Adrenal gland (tissue), 12 donors: ENCODE data around the gene TUT4. TPM values are rescaled to one million over a fixed set of nuclear protein-coding genes. Genes with fewer than 3 reads are reported as not detected.

Source experiments
- DNase-seq, 7 donors: peaks; one replicate each; pipeline ENCODE4 v3.0.0-alpha.2; 2019 to 2020
- H3K27ac ChIP-seq, 5 donors: fragments of 200-600 bp; sonication (generic) in 4 of 5; 1 replicate in 3 of 5; 2 replicates in 2 of 5; pipeline versions ENCODE4 v1.5.1 to v1.8.0; 2016 to 2020; ENCODE audit warnings: mild to moderate bottlenecking in 1 of 5
- H3K27me3 ChIP-seq: fragments of 200-600 bp; 2 replicates; pipeline ENCODE4 v1.8.0; 2021
- H3K36me3 ChIP-seq, 2 donors: fragments of 200-600 bp; replicated peaks in 1 of 2; 1 replicate in 1 of 2; 2 replicates in 1 of 2; pipeline versions ENCODE4 v1.5.1 to v1.8.0; 2018 to 2022
- H3K4me1 ChIP-seq, 2 donors: fragments of 200-600 bp; replicated peaks in 1 of 2; 1 replicate in 1 of 2; 2 replicates in 1 of 2; pipeline versions ENCODE4 v1.5.1 to v1.8.0; 2018 to 2021
- H3K4me3 ChIP-seq, 4 donors: fragments of 200-600 bp; sonication (generic) in 3 of 4; one replicate each; pipeline ENCODE4 v1.5.1; 2016 to 2018
- H3K9me3 ChIP-seq, 3 donors: fragments of 200-600 bp; sonication (generic) in 1 of 3; replicated peaks in 1 of 3; 1 replicate in 2 of 3; 2 replicates in 1 of 3; pipeline versions ENCODE4 v1.5.1 to v1.8.0; 2016 to 2021
- POLR2A ChIP-seq, 2 donors: fragments of 450-650 bp; IDR thresholded peaks; one replicate each; pipeline ENCODE4 v1.6.1; 2017; ENCODE audit warnings: antibody characterized with exemption in 2 of 2, mild to moderate bottlenecking in 2 of 2, moderate library complexity in 1 of 2
- WGBS, 4 donors: extraction: QIAGEN DNeasy Blood & Tissue Kit in 2 of 4; methylation state at CpG; one replicate each; pipeline versions ENCODE4 v1.1.5 to v1.1.7; 2013 to 2017; 5-methylcytosine and 5-hydroxymethylcytosine counted together
- intact Hi-C, 2 donors: fragments of 100-400 bp; cut with DNase I; formaldehyde crosslinking; loops; one replicate each; pipeline versions ENCODE4 v1.14.1 to v1.15.0; 2022 to 2023
- polyA plus RNA-seq, 3 donors: library from polyadenylated mRNA; stranded (reverse); fragments of 200-250 nt in 2 of 3; fragments of 350-450 nt in 1 of 3; fragmentation: Illumina TruSeq in 1 of 3; extraction: RNeasy Lipid Tissue Mini Kit (QIAGEN cat#74804) in 1 of 3; gene quantifications; one replicate each; pipeline ENCODE4 v1.2.3, GENCODE V29; 2013 to 2014
- total RNA-seq, 9 donors: library from RNA; depleted of rRNA in 4 of 9; stranded (reverse); fragments of >200 nt in 4 of 9; fragments of 120-200 nt in 1 of 9; fragmentation: NEBNext Ultra II Directional in 1 of 9; extraction: Animal tissue kit (Norgen Biotek cat#: 25700) in 1 of 9; gene quantifications; one replicate each; pipeline versions ENCODE4 v1.1.0 to v1.2.4, GENCODE V29; 2013 to 2023
- TF ChIP-seq, protein P1 (sequence below), 6 experiments: fragments of 450-650 bp in 4 of 6; fragments of 200-600 bp in 2 of 6; sonication (generic) in 1 of 6; IDR thresholded peaks; 1 replicate in 5 of 6; 2 replicates in 1 of 6; pipeline versions ENCODE4 v1.5.1 to v1.8.0; 2016 to 2021; ENCODE audit warnings: antibody characterized with exemption in 6 of 6, mild to moderate bottlenecking in 2 of 6, moderate library complexity in 1 of 6
- donor health status: healthy with polysubstance abuse.
- donor health status: Bipolar disorder and iron deficiency.
- donor health status: DM: yes; HTN: yes; CAD: no.
- donor health status: DM: no; HTN: no; CAD: no.
- donor health status: DM: no; HTN: no; CAD: no.
- donor health status: DM: yes; HTN: yes; CAD: no.

The TUT4 gene
- total and polyA plus RNA-seq, 12 donors = 29.7 to 80.9 (median 66.1) TPM

DNA sequence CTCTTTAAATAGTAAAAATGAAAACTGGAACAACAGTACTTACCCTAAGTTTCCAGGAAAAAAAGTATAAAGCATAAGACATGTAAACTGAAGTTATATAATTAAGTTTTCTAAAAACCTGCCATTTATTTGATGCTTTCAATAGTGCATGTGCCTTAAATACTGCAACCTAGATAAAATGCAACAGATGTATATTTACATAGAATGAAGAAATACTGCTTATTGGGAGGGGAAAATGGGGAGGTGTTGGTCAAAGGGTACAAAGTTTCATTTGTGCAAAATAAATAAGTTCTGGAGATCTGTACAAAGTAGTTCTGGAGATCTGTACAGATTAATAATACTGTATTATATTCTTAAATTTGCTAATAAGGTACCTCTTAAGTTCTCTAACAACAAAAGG, 79.9 kb downstream of the TUT4 start:
- Histone ChIP-seq H3K4me3 (no peak overlapping the region), H3K27me3 (no peaks in the 10 kb centered on the region), H3K27ac (no peak overlapping the region), H3K36me3 (peaks cover 0 to 9% of the 10 kb centered on the region in 2 donors), H3K4me1 (no peaks in the 10 kb centered on the region), H3K9me3 (no peaks in the 10 kb centered on the region)
- DNase-seq = no peak
- intact Hi-C loops = no loop called here
- TF ChIP-seq, protein P1, sequence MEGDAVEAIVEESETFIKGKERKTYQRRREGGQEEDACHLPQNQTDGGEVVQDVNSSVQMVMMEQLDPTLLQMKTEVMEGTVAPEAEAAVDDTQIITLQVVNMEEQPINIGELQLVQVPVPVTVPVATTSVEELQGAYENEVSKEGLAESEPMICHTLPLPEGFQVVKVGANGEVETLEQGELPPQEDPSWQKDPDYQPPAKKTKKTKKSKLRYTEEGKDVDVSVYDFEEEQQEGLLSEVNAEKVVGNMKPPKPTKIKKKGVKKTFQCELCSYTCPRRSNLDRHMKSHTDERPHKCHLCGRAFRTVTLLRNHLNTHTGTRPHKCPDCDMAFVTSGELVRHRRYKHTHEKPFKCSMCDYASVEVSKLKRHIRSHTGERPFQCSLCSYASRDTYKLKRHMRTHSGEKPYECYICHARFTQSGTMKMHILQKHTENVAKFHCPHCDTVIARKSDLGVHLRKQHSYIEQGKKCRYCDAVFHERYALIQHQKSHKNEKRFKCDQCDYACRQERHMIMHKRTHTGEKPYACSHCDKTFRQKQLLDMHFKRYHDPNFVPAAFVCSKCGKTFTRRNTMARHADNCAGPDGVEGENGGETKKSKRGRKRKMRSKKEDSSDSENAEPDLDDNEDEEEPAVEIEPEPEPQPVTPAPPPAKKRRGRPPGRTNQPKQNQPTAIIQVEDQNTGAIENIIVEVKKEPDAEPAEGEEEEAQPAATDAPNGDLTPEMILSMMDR (IDR thresholded peaks at IDR 0.05) = no peak
- no peak for TF ChIP-seq POLR2A (IDR thresholded peaks at IDR 0.05)

DNA sequence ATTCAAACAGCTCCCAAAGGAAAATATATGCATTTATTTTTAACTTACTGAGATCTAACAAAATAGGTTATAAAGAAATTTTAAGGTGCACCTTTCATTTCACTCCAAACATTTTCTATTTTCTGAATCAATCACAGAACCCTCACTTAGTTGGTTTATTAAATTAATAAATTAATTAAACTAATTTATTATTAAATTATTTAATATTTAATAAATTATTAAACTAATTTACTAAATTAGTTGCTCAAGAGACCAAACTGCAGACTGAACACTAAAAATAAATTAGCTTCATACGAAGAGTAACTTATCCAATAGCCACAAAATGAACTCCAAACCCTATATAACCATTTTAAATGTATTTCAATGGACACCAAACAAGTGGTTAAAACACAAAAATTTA, 80.5 kb downstream of the TUT4 start:
- no peak overlapping the region for H3K27ac ChIP-seq
- peaks cover 0 to 6% of the 10 kb centered on the region in 2 donors for H3K36me3 ChIP-seq
- H3K27me3 ChIP-seq = no peaks in the 10 kb centered on the region
- TF ChIP-seq, protein P1 (IDR thresholded peaks at IDR 0.05) = no peak
- no peak for TF ChIP-seq POLR2A (IDR thresholded peaks at IDR 0.05)
- no peaks in the 10 kb centered on the region for H3K9me3 ChIP-seq
- no peak for DNase-seq
- WGBS, 4 donors = 88 to 95% (median 93%) methylated on average over 1 of the region's 1 CpG
- H3K4me3 ChIP-seq = no peak overlapping the region
- intact Hi-C loops = no loop called here
- H3K4me1 ChIP-seq = no peaks in the 10 kb centered on the region

DNA sequence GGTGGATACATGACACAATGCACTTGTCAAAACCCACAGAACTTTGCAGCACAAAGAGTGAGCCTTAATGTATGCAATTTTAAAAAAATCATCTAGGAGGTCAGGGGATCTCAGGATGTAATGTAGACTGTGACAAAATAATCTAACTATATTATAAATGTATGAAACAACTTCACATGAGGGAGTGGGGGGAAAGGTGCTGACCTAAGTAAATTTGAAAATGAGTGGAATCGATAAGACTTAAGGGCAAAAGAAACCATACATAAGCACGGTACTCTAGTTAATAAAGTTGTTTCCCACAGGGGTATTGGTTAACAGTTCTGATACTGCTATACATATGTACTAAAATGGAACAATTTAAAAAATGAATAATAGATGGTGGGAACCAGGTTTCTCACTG, 83.8 kb downstream of the TUT4 start:
- Histone ChIP-seq H3K36me3 (peaks cover 0 to 3% of the 10 kb centered on the region in 2 donors), H3K4me1 (peaks cover 0 to 9% of the 10 kb centered on the region in 2 donors), H3K9me3 (no peaks in the 10 kb centered on the region), H3K27ac (no peak overlapping the region), H3K27me3 (no peaks in the 10 kb centered on the region), H3K4me3 (no peak overlapping the region)
- TF ChIP-seq, protein P1 (IDR thresholded peaks at IDR 0.05) = no peak
- TF ChIP-seq POLR2A (IDR thresholded peaks at IDR 0.05) = no peak
- intact Hi-C loops = no loop called here
- DNase-seq = no peak
- WGBS, 4 donors = 92 to 100% (median 98%) methylated on average over 2 of the region's 2 CpGs

DNA sequence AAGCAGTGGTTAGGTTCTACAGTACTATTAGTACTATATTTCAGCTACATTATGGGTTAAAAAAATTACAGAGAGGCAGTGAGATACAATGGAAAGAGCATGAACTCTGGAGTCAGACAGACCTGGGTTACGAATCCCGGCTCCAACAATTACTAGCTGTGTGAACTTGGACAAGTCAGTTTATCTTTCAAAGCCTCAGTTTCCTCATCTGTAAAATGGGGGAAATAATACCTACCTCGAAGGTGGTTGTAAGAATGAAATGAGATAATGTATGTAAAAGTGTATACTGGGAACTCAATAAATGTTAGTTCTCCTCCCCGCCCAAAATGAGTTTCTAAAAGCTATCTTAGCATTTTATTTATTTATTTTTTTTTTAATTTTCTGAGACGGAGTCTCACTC, 89.0 kb downstream of the TUT4 start:
- H3K4me1 ChIP-seq = peaks cover 0 to 16% of the 10 kb centered on the region in 2 donors
- no peak for TF ChIP-seq POLR2A (IDR thresholded peaks at IDR 0.05)
- TF ChIP-seq, protein P1 (IDR thresholded peaks at IDR 0.05) = no peak
- no peak for DNase-seq
- H3K36me3 ChIP-seq = no peaks in the 10 kb centered on the region
- intact Hi-C loops = no loop called here
- no peaks in the 10 kb centered on the region for H3K9me3 ChIP-seq
- no peak overlapping the region for H3K27ac ChIP-seq
- 94 to 98% (median 96%) methylated on average over 5 of the region's 5 CpGs for WGBS, 4 donors
- H3K4me3 ChIP-seq = no peak overlapping the region
- H3K27me3 ChIP-seq = no peaks in the 10 kb centered on the region
